Left lung (tissue), 10 donors: ENCODE data around the gene BNC2. TPM values are rescaled to one million over a fixed set of nuclear protein-coding genes. Genes with fewer than 3 reads are reported as not detected.
"Not testable (repeated sequence)": the region's sequence is repeated elsewhere in the genome, so short reads cannot be mapped to it uniquely, and the experiment has no call there.

Experiments
- ATAC-seq: fragments of 200-7000 bp; cut with Tn5 transposase; one replicate; pipeline ENCODE4 v1.9.1; 2020; ENCODE audit warnings: moderate library complexity
- DNase-seq, 4 donors: peaks; one replicate each; pipeline ENCODE4 v3.0.0-alpha.2; 2013 to 2020
- H3K27ac ChIP-seq, 2 donors: fragments of 200-600 bp; sonication (generic) in 1 of 2; one replicate each; pipeline versions ENCODE4 v1.5.0 to v1.8.0; 2020 to 2021
- H3K27me3 ChIP-seq, 2 donors: fragments of 200-600 bp; sonication (generic) in 1 of 2; one replicate each; pipeline versions ENCODE4 v1.5.0 to v1.8.0; 2020 to 2021
- H3K36me3 ChIP-seq, 2 donors: fragments of 200-600 bp; sonication (generic) in 1 of 2; one replicate each; pipeline versions ENCODE4 v1.5.0 to v1.8.0; 2020 to 2021
- H3K4me1 ChIP-seq, 2 donors: fragments of 200-600 bp; one replicate each; pipeline ENCODE4 v1.8.0; 2021
- H3K4me3 ChIP-seq, 2 donors: fragments of 200-600 bp; sonication (generic) in 1 of 2; one replicate each; pipeline versions ENCODE4 v1.5.0 to v1.8.0; 2020 to 2021; ENCODE audit warnings: mild to moderate bottlenecking in 1 of 2
- H3K9me3 ChIP-seq, 2 donors: fragments of 200-600 bp; sonication (generic) in 1 of 2; one replicate each; pipeline versions ENCODE4 v1.5.0 to v1.8.0; 2020 to 2021
- CTCF ChIP-seq, 2 donors: fragments of 200-600 bp; sonication (generic) in 1 of 2; IDR thresholded peaks; one replicate each; pipeline versions ENCODE4 v1.5.0 to v1.8.0; 2021; ENCODE audit warnings: antibody characterized with exemption in 2 of 2
- intact Hi-C, 2 donors: fragments of 100-400 bp; cut with DNase I; formaldehyde crosslinking; loops; one replicate each; pipeline versions ENCODE4 v1.11.2 to v1.14.2; 2022
- polyA plus RNA-seq, 6 donors: library from polyadenylated mRNA; unstranded; fragments of 120-200 nt; gene quantifications; one replicate each; pipeline ENCODE4 v1.2.1, GENCODE V29; 2013; ENCODE audit not compliant: insufficient read length in 6 of 6
- total RNA-seq, 2 donors: library from RNA; stranded (reverse); fragmentation: NEBNext Ultra II Directional; extraction: Animal tissue kit (Norgen Biotek cat#: 25700); gene quantifications; one replicate each; pipeline ENCODE4 v1.2.1, GENCODE V29; 2021
- donor health status: DM: no; HTN: yes; CAD: no.
- donor health status: DM: no; HTN: no; CAD: no.

BNC2 gene
- total and polyA plus RNA-seq, 8 donors, result 9.6 to 19.3 (median 12.9) TPM

DNA sequence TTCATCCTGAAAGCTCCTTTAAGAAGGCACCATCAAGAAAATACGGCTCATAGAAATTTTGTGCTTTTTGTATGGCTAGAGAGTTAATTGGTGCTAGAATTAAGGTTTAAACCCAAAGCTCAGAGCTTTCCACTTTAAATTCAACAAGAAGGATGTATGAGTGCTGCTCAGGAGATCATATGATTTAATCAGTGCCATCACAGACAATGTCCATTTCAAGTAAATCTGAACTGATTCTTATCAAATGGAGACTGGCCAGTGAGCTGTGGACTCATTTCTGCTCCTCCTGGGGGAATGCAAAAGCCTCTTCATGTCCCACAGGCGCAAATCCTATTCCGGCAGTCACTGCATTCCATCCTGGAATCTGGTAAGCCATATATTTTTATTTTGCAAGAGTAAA is 327.2 kb downstream of the BNC2 start:
- no peak for DNase-seq
- no peaks in the 10 kb centered on the region for H3K4me1 ChIP-seq
- H3K4me3 ChIP-seq, result no peak overlapping the region
- H3K36me3 ChIP-seq, result no peaks in the 10 kb centered on the region
- TF ChIP-seq CTCF (IDR thresholded peaks at IDR 0.05), result no peak
- no peak for ATAC-seq
- intact Hi-C loops, result no loop called here
- H3K27ac ChIP-seq, result no peak overlapping the region
- H3K27me3 ChIP-seq, result no peaks in the 10 kb centered on the region
- no peaks in the 10 kb centered on the region for H3K9me3 ChIP-seq

DNA sequence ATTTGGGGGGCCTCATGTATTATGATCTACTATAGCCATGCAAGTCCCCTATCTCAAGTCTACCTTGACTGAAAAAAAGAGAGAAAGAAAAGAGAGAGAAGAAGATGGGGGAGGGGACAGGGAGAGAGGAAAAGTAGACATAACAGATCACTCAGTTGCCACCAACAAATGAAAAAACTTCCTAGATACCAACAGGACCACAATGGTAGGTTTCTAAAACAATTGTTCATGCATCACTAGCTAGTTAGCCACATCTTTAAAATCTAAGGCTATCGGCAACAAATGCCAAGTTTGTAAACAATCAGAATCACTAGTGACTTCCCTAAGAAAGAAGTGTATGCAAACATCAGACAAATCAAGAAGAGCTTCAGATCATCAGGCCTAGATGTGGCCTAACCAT is 328.2 kb downstream of the BNC2 start:
- intact Hi-C loops, result no loop called here
- no peak overlapping the region for H3K27ac ChIP-seq

GRCh38 chr9:16540743-16541613 is 329.5 kb downstream of the BNC2 start:
- H3K4me3 ChIP-seq, result no peak overlapping the region
- no peaks in the 10 kb centered on the region for H3K27me3 ChIP-seq
- no peak overlapping the region for H3K27ac ChIP-seq
- intact Hi-C loops, result no loop called here
- DNase-seq (no peak), ATAC-seq (no peak)
- H3K4me1 ChIP-seq, result no peaks in the 10 kb centered on the region
- no peaks in the 10 kb centered on the region for H3K36me3 ChIP-seq
- TF ChIP-seq CTCF (IDR thresholded peaks at IDR 0.05), result no peak
- no peaks in the 10 kb centered on the region for H3K9me3 ChIP-seq

More for the DNA sequence above, 328.2 kb downstream of the BNC2 start:
- H3K36me3 ChIP-seq, result no peaks in the 10 kb centered on the region
- ATAC-seq (no peak), DNase-seq (no peak)
- no peak overlapping the region for H3K4me3 ChIP-seq
- H3K4me1 ChIP-seq, result no peaks in the 10 kb centered on the region
- no peak for TF ChIP-seq CTCF (IDR thresholded peaks at IDR 0.05)
- no peaks in the 10 kb centered on the region for H3K9me3 ChIP-seq
- H3K27me3 ChIP-seq, result no peaks in the 10 kb centered on the region

DNA sequence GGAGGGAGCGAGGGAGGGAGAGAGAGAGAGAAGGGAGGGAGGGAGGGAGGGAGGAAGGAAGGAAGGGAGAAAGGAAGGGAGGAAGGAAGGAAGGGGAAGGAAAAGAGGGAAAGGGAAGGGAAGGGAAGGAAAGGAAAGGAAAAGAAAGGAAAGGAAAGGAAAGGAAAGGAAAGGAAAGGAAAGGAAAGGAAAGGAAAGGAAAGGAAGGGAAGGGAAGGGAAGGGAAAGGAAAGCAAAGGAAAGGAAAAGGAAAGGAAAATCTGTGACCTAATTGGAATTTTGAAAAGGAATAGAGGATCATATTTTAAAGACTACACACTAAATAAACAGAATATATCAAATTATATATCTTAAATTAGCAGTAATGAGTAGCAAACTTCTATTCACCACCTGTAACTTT is 330.8 kb downstream of the BNC2 start:
- not testable (repeated sequence) for H3K27ac ChIP-seq, DNase-seq, ATAC-seq

DNA sequence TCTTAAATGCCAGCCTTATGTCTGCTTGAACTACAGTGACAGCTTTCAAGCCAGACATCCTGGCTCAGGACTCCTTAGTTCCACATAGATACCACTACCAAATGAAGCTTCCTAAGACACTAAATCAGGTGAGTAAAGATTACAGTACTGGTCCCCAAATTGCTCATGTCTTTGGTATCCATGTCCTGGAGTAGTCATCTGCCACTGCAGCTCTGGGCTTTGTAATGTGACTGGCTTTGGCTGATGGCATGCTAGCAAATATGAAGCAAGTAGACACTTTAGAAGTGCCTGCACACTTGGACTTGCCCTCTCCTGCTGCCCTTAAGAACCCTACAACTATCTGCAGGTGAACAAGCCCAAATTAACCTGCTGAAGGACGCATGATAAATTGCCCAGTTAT is 334.9 kb downstream of the BNC2 start:
- intact Hi-C loops, result no loop called here

More for the DNA sequence above, 330.8 kb downstream of the BNC2 start:
- H3K9me3 ChIP-seq, H3K4me3 ChIP-seq, intact Hi-C loops, H3K4me1 ChIP-seq, H3K36me3 ChIP-seq, H3K27me3 ChIP-seq: not testable (repeated sequence)

More for the DNA sequence above, 334.9 kb downstream of the BNC2 start:
- Histone ChIP-seq H3K9me3 (no peaks in the 10 kb centered on the region), H3K27ac (no peak overlapping the region), H3K27me3 (no peaks in the 10 kb centered on the region), H3K36me3 (no peaks in the 10 kb centered on the region), H3K4me1 (no peaks in the 10 kb centered on the region), H3K4me3 (no peak overlapping the region)
- DNase-seq, result no peak
- TF ChIP-seq CTCF (IDR thresholded peaks at IDR 0.05), result no peak
- ATAC-seq, result no peak
